OCI-M2 (cell line): Measurements from ENCODE around the gene NPDC1.
A peak's percentile ranks its signal among the peaks of the same experiment; 100 is the strongest.

Experiments used
- DNase-seq: peaks from one replicate; lab custom pipeline; 2025; ENCODE audit not compliant: unreplicated experiment; lab: John Stamatoyannopoulos, UW

Gene NPDC1, protein sequence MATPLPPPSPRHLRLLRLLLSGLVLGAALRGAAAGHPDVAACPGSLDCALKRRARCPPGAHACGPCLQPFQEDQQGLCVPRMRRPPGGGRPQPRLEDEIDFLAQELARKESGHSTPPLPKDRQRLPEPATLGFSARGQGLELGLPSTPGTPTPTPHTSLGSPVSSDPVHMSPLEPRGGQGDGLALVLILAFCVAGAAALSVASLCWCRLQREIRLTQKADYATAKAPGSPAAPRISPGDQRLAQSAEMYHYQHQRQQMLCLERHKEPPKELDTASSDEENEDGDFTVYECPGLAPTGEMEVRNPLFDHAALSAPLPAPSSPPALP

DNA sequence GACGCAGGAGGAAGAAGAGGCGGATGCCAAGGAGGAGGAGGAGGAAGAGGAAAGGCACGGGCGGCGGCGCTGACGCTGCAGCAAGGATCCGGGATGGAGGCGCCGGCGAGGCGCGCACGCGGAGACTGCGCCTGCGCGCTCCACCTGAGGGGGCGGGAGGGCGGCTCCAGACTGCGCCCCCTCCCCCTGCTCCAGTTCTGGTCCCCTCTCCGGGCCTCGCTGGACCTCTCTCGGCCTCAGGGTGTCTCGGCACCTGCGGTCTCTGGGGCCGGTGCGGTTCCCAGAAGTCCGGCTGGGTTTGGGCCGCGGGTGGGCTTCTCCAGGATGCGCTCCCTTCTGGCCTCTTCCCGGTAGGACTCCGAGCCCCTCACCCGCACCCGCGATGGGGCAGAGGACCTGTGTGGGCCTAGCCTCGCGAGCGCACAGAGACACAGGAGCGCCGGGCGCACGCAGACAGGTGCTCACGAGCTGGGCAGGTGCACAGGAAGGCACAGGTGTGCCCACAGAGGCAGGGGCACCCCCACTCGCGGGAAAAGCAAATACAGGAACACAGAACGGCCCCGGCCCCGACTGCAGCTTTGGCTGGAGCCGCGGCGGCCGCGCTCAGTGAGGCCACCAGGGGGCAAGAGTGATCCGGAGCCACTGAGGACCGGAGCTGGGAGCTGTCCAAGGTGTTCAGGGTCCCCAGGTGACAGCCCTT is at the start of gene NPDC1:
TSS of gene NPDC1 (minus strand) at position 90 of the 700 bp plus-strand sequence. CDS start 188 bp downstream, outside the sequence.
- peak; percentile 57 for DNase-seq

DNA sequence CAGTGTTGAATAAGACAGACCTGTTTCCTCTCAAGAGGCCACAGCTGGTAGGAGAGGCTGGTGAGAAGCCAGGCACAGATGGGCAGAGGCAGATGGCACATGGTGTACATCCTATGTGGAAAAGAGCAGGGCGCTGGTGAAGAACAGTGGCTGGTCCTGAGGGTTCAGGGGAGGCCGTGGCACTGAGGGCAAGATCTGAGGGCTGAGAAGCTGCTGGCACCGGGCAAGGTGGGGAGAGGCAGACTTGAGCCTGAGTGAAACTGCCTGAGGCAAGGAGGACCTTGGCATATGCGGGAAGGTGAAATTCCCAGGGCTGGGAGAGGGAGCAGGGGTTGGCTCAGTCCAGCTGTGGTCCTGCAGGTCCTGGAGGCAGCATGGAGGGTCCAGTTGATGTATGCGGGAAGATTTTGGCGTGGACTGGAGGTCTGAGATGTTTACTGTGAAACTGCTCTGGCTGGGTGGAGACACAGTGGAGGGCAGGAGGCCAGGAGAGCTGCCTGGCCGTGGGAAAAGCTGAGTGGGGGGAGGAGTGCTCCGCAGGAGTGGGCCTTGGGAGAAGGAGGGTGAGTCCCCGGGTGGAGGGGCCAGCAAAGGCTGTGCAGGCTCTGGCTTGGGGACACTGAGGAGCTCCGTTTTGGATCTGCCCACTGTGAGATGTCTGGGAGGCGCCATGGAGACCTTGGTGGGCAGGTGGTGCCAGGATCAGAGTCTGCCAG is 43.4 kb upstream of the NPDC1 start:
- no peak for DNase-seq

DNA sequence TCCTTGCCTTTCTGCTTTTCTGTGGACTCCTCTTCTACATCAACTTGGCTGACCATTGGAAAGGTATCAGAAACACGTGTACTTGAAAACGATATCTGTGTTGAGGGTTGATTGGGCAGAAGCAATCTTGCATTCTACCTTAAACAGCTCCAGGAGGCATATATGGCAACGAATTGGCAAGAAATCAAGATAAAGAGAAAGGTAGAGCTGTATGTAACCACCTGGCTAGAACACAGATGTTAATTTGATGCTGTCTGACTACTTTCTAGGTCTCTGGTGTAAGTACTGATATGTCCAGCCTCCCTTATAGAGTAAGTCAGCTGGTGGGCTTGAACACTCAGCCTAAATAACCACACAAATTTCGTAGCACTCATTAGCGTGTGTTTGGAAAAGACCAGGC is 42.1 kb upstream of the NPDC1 start:
- DNase-seq, result no peak

GRCh38 chr9:137087409-137087925 is 41.5 kb upstream of the NPDC1 start:
- DNase-seq, result no peak

GRCh38 chr9:137086531-137087408 is 40.8 kb upstream of the NPDC1 start, which contains the start of gene MAN1B1:
MAN1B1 (plus strand) TSS chr9:137086985; CDS start chr9:137087000, 15 bp downstream.
- DNase-seq, result peak; percentile 78

- DNase-seq, result no peak
These were observed 40.0 kb upstream of the NPDC1 start for GRCh38 chr9:137085920-137086530.

GRCh38 chr9:137084526-137084925 is 38.5 kb upstream of the NPDC1 start:
- no peak for DNase-seq

- no peak for DNase-seq
These were observed 37.5 kb upstream of the NPDC1 start for GRCh38 chr9:137083394-137084004.

GRCh38 chr9:137082925-137083290 is 36.9 kb upstream of the NPDC1 start:
- DNase-seq, result no peak

- no peak for DNase-seq
These were observed 36.4 kb upstream of the NPDC1 start for GRCh38 chr9:137082222-137082924.

DNA sequence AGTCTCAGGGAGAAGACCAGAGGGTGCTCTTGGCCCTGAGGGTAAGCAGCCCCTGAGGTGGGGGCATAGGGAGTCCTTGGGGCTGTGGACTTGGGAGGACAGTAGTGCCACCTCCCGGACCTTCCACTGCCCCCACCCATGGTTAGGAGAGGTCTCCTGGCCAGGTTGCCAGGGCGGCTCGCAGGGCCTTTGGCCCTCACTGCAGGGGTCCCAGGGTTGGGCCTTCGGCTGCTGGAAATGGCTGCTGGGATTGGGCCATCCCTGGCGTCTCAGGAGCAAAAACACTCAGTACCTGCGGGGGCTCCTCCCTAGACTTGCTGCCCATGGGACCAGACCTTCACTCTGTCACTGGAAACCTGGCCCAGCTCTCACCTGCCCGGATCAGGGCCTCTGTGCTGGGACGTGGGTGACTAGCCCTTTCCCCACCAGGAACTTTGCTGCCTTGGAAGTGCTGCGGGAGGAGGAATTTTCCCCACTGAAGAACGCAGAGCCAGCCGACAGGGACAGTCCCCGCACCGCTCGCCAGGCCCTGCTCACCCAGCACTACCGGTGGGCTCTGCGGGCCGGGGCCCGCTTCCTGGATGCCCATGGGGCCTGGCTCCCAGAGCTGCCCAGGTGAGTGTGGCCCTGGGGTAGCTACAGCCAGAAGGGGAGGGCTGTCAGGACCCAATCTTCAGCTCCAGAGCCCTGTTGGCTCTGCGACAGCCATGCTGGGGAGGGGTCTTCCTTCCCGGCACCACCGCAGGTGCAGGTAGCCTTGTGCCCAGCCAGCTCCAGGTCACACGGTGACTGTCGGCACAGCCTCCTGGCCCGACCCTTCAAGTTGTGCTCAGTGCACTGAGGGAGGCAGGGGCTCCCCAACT is 34.5 kb upstream of the NPDC1 start:
- DNase-seq, result no peak

DNA sequence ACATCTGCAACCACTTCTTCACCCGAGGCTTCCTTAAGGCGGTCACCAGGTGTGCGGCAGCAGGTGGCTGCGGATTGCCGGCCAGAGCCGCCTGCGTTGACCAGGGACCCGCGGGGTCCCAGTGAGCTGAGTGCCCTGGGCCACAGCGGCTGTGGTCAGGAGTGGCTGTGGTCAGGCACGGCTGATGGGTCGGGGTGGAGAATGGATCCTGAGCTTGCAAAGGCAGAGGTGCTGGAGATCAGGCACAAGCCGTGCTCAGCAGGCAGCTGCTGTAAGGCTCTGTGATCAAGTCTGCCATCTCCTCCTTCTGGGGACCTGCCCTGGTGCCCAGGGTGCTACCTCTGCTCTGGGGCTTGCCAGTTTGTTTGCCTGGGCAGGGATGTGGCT is 33.4 kb upstream of the NPDC1 start:
- DNase-seq, result no peak

DNA sequence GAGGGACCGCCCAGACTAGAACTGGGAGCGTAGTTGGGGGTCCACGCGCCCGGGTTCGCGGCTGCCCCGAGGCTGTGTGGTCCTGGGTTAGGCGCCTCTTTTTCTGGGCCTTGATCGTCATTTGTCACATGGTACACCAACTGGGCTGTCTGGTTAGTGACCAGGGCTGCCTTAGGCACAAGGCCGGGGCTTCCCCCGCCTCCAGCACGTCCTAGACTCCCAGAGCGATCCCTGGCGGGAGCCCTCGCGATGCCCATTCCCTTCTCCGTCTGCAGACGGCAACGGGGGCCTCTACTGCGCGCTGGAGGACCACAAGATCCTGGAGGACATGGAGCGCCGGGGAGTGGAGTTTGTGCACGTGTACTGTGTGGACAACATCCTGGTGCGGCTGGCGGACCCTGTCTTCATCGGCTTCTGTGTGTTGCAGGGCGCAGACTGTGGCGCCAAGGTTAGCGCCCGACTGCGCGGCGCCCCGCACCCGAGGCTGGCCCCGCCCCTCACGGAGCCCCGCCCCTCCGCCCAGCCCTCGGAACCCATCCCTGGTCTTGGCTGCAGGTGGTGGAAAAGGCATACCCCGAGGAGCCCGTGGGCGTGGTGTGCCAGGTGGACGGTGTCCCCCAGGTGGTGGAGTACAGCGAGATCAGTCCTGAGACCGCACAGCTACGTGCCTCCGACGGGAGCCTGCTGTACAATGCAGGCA is 32.9 kb upstream of the NPDC1 start:
- DNase-seq, result no peak

DNA sequence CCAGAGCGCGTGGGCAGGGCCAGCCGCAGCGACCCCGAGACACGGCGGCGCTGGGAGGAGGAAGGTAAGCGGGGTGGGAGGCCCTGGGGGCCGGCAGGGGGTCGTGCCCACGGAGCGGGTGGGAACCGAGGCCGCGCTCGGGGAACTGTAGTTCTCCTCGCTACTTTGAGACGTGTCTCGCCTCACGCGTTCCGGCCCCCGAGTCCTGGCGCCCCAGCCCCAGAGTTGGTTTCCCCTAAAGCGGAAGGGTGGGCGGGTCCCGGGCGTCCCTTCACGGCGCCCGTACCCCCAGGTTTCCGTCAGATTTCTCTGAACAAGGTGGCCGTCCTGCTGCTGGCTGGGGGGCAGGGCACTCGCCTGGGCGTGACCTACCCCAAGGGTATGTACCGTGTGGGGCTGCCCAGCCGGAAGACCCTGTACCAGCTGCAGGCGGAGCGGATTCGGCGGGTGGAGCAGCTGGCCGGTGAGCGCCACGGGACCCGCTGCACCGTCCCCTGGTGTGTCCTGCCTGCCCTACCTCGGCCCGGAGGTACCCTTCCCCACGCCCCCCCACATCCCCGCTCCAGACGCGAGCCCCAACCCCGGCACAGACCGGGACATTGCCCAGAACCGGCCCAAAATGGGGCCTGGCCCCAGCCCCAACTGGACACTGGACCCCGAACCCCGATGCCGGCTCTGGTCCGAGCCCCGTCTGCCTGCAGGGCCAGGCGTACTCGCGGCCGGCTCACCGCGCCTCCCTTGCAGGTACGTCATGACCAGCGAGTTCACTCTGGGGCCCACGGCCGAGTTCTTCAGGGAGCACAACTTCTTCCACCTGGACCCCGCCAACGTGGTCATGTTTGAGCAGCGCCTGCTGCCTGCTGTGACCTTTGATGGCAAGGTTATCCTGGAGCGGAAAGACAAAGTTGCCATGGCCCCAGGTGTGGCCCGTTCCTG is 32.0 kb upstream of the NPDC1 start:
- DNase-seq, result no peak

DNA sequence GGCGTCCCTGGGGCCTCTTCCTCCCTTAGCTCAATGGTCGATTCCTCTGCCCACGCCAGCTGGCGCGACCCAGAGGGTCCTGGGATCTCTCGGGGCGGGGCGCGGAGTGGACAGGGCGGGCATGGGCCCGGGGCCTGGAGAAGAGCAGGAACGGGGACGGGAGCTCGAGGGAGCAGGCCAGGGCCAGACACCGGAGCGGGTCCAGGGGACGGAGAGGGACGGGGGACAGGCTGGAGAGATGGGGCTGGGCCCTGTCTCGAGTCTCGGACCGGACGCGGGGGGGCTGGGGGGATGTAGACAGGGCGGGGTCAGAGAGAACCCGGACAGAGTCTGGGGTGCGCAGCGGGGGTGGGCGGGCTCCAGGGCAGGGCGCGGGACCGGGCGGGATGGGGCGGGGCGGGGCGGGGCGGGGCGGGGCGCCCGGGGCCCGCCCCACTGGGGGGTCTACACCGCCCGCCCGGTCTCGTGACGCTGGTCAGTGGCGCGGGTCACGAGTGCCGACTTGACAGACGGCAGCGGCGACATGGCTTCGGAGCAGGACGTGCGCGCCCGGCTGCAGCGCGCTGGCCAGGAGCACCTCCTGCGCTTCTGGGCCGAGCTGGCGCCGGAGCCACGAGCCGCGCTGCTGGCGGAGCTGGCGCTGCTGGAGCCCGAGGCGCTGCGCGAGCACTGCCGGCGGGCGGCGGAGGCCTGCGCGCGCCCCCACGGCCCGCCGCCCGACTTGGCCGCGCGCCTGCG is 31.2 kb upstream of the NPDC1 start, which contains the start of gene UAP1L1:
TSS of gene UAP1L1 (plus strand) at position 508 of the 738 bp plus-strand sequence. CDS start at position 524, 16 bp downstream.
- no peak for DNase-seq

DNA sequence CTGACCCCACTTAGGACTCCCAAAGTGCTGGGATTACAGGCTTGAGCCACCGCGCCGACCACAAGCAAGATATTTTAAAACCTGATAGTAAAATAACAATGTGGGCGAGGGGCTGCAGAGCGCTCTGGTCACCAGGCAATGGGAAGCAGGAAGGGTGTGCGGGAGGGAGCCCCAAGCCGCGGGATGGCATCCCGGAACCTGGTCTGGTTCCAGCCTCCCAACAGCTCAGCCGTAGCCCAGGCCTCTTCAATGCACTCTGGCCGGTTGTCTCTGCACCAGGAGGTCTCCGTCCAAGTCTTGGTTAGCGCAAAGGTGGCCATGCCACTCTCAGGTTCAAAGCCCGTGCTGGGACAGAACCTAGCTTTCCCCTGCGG is 30.6 kb upstream of the NPDC1 start:
- DNase-seq, result no peak
